Measurements from ENCODE around the gene METTL25B.

METTL25B gene

GRCh38 chr1:156693848-156694689 is 34.2 kb upstream of the METTL25B start:
- TF ChIP-seq CTCF (conservative IDR thresholded peaks at IDR 0.05): no peak
- H3K27ac ChIP-seq: peak overlapping the region; percentile 71

DNA sequence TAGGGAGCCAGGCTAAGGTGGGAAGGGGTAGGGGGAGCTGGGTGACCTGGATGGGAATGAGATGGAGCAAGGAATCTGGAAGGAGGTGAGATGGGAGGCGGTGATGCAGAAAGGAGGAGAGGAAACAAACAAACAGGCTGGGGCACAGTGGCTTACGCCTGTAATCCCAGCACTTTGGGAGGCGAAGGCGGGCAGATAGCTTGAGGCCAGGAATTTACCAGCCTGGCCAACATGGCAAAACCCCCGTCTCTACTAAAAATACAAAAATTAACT is 33.6 kb upstream of the METTL25B start:
- H3K27ac ChIP-seq: peak overlapping the region; percentile 71
- no peak for TF ChIP-seq CTCF (conservative IDR thresholded peaks at IDR 0.05)

- H3K27ac ChIP-seq: no peak overlapping the region
- TF ChIP-seq CTCF (conservative IDR thresholded peaks at IDR 0.05): no peak
Measured at GRCh38 chr1:156696755-156697154, 31.5 kb upstream of the METTL25B start.

GRCh38 chr1:156697481-156697880 is 30.8 kb upstream of the METTL25B start:
- TF ChIP-seq CTCF (conservative IDR thresholded peaks at IDR 0.05): no peak
- no peak overlapping the region for H3K27ac ChIP-seq

- no peak overlapping the region for H3K27ac ChIP-seq
- TF ChIP-seq CTCF (conservative IDR thresholded peaks at IDR 0.05): no peak
Measured at GRCh38 chr1:156698995-156699394, 29.3 kb upstream of the METTL25B start.

- no peak overlapping the region for H3K27ac ChIP-seq
- no peak for TF ChIP-seq CTCF (conservative IDR thresholded peaks at IDR 0.05)
Measured at GRCh38 chr1:156700736-156701531, 27.3 kb upstream of the METTL25B start.

DNA sequence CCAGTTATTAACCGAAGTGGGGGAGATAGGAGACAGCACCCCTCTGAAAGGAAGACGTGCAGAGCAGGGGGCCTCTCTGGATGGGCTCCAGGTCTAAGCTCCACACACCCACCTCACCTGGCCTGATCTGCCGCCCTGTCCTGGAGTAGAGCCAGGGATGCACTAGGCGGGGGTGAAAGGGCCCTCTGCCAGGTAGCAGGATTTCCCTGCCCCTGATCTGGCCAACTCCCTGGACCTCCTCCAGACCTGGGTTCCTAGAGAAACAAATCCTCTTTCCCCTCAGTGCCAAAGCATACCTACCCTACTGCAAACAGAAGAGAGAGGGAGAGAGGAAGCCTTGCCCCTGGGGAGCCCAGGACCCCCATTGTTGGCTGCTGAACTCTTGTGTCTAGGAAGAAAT is 24.9 kb upstream of the METTL25B start:
- peak overlapping the region; percentile 39; the same call in 1 of the 2 replicates for H3K27ac ChIP-seq
- TF ChIP-seq CTCF (conservative IDR thresholded peaks at IDR 0.05): no peak

All from VCaP (cell line).